ENCODE measurements around the gene ZNF584.
A peak's percentile ranks its signal among the peaks of the same experiment; 100 is the strongest.

Gene ZNF584

DNA sequence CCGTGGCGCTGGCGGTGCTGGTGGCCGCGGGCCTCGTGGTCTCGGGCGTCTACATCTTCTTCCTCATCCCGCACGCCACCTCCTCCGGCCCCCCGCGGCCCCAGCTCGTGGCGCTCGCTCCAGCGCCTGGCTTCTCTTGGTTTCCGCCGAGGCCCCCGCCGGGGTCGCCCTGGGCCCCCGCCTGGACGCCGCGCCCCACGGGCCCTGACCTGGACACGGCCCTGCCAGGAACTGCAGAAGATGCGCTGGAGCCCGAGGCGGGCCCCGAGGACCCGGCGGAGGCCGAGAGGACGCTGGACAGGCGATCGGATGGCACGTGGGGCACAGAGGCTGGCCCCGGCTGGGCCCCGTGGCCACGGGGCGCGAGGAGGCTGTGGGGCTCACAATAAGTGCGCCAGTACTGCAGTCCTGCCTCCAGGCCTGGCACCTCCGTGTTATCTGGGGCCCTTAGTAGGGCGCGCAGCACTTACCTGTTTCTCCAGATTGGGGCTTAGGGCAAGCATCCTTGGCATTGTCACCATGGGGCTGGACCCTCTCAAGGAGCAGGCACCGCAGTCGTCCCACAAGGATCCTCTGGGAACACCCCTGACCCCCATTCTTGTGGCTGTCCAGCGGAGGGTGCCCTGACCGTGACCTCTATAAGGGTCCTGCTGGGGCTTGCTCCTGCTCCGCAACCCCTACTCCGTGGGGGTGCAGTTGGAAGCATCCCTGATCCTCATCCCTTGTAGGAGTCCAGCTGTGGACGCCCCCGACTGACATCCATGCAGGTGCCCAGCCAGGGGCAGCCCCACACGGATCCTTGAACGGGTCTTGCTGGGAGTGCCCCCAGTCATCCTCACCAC, 11.5 kb upstream of the ZNF584 start:
- Histone ChIP-seq H3K36me3 (ENCODE audit: low read depth) (peaks cover 30% of the 10 kb centered on the region), H3K4me3 (ENCODE audit: severe bottlenecking) (peak overlapping the region; percentile 25)
- TF ChIP-seq, protein P1, sequence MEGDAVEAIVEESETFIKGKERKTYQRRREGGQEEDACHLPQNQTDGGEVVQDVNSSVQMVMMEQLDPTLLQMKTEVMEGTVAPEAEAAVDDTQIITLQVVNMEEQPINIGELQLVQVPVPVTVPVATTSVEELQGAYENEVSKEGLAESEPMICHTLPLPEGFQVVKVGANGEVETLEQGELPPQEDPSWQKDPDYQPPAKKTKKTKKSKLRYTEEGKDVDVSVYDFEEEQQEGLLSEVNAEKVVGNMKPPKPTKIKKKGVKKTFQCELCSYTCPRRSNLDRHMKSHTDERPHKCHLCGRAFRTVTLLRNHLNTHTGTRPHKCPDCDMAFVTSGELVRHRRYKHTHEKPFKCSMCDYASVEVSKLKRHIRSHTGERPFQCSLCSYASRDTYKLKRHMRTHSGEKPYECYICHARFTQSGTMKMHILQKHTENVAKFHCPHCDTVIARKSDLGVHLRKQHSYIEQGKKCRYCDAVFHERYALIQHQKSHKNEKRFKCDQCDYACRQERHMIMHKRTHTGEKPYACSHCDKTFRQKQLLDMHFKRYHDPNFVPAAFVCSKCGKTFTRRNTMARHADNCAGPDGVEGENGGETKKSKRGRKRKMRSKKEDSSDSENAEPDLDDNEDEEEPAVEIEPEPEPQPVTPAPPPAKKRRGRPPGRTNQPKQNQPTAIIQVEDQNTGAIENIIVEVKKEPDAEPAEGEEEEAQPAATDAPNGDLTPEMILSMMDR (IDR thresholded peaks at IDR 0.05; ENCODE audit: poor library complexity, severe bottlenecking), result no peak

DNA sequence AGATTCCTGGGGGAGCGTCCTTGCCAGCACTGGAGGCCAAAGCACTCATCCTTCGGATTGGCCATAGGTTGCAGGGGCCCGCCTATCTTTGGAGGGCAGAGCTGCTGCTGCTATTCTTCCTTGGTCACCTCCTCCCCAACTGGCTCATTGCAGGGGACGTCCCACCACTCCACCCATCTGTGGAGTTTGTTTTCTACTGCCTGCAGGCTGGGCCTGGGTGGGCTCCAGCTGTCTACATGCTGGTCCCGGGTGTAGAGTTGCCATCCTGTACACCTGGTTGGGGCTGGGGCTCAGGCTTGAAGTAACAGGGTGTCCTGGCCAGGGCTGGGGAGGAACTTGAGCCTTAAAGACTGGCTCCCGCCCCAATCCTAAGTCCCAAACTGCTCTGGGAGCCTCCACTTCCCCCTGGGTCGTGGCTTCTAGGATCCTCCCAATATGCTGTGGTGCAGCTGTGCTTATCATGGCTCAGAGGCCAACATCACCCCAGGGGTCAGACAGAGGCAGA, 10.9 kb upstream of the ZNF584 start:
- H3K4me3 ChIP-seq (ENCODE audit: severe bottlenecking), result no peak overlapping the region
- TF ChIP-seq, protein P1 (IDR thresholded peaks at IDR 0.05; ENCODE audit: poor library complexity, severe bottlenecking), result no peak
- DNase-seq (ENCODE audit: low spot score) (peak; percentile 55), ATAC-seq (ENCODE audit: low read depth) (no peak)
- peaks cover 23% of the 10 kb centered on the region for H3K36me3 ChIP-seq (ENCODE audit: low read depth)
- H3K27me3 ChIP-seq (ENCODE audit: insufficient read depth, poor library complexity, severe bottlenecking), result no peaks in the 10 kb centered on the region
- no peaks in the 10 kb centered on the region for H3K9me3 ChIP-seq (ENCODE audit: severe bottlenecking)
- H3K4me1 ChIP-seq (ENCODE audit: insufficient read depth, poor library complexity, severe bottlenecking), result peaks cover 12% of the 10 kb centered on the region
- H3K27ac ChIP-seq (ENCODE audit: poor library complexity, severe bottlenecking), result no peak overlapping the region

More for the DNA sequence above, 11.5 kb upstream of the ZNF584 start:
- peak; percentile 51 for DNase-seq (ENCODE audit: low spot score)
- H3K27me3 ChIP-seq (ENCODE audit: insufficient read depth, poor library complexity, severe bottlenecking), result no peaks in the 10 kb centered on the region
- peak overlapping the region; percentile 64 for H3K27ac ChIP-seq (ENCODE audit: poor library complexity, severe bottlenecking)
- H3K9me3 ChIP-seq (ENCODE audit: severe bottlenecking), result no peaks in the 10 kb centered on the region
- peaks cover 8% of the 10 kb centered on the region for H3K4me1 ChIP-seq (ENCODE audit: insufficient read depth, poor library complexity, severe bottlenecking)
- ATAC-seq (ENCODE audit: low read depth), result no peak

DNA sequence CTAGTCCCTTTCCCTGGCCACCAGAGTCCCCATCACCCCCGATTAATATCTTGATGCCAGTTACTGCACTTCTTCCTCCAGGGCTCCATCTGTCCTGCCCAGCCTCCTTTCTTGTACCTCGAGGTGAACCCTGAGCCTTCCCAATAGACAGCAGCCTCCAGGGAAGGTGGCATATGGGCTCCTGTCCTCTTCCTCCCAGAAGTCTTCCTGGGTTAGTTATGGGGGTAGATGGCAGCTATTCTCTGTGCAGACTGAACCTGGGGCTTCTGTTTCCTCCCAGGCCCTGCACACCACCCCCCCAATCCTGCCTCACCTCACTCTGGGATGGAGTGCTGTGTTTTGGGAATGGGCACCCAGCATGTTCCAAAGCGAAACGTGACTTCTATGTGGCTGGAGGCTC, 10.4 kb upstream of the ZNF584 start:
- DNase-seq (ENCODE audit: low spot score), result no peak

DNA sequence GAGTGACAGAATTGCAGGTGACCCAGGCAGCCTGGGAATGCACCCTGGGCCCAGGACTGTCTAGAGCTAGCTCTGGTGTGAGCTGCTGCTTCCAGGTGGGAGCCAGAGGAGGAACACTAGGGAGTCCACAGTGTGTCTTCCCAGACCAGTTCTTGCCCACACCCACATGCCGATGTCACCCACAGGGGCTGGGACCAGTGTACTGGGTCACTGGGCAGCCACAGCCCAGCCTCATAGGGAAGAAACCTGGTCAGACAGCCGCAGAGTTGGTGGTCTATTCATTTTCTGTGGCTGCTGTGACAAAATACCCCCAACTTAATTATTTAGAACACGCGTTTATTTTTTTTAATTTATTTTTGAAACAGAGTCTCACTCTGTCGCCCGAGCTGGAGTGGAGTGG, 9.9 kb upstream of the ZNF584 start:
- TF ChIP-seq, protein P1 (IDR thresholded peaks at IDR 0.05; ENCODE audit: poor library complexity, severe bottlenecking), result no peak
- H3K27ac ChIP-seq (ENCODE audit: poor library complexity, severe bottlenecking), result no peak overlapping the region
- no peak for ATAC-seq (ENCODE audit: low read depth)
- no peak overlapping the region for H3K4me3 ChIP-seq (ENCODE audit: severe bottlenecking)
- H3K9me3 ChIP-seq (ENCODE audit: severe bottlenecking), result no peaks in the 10 kb centered on the region
- H3K36me3 ChIP-seq (ENCODE audit: low read depth), result peaks cover 13% of the 10 kb centered on the region
- no peaks in the 10 kb centered on the region for H3K27me3 ChIP-seq (ENCODE audit: insufficient read depth, poor library complexity, severe bottlenecking)
- peak; percentile 47 for DNase-seq (ENCODE audit: low spot score)
- H3K4me1 ChIP-seq (ENCODE audit: insufficient read depth, poor library complexity, severe bottlenecking), result peaks cover 12% of the 10 kb centered on the region

More for the DNA sequence above, 10.4 kb upstream of the ZNF584 start:
- H3K27ac ChIP-seq (ENCODE audit: poor library complexity, severe bottlenecking), result no peak overlapping the region
- H3K36me3 ChIP-seq (ENCODE audit: low read depth), result peaks cover 18% of the 10 kb centered on the region
- H3K27me3 ChIP-seq (ENCODE audit: insufficient read depth, poor library complexity, severe bottlenecking), result no peaks in the 10 kb centered on the region
- H3K9me3 ChIP-seq (ENCODE audit: severe bottlenecking), result no peaks in the 10 kb centered on the region
- H3K4me3 ChIP-seq (ENCODE audit: severe bottlenecking), result no peak overlapping the region
- peaks cover 12% of the 10 kb centered on the region for H3K4me1 ChIP-seq (ENCODE audit: insufficient read depth, poor library complexity, severe bottlenecking)
- no peak for ATAC-seq (ENCODE audit: low read depth)
- TF ChIP-seq, protein P1 (IDR thresholded peaks at IDR 0.05; ENCODE audit: poor library complexity, severe bottlenecking), result no peak

DNA sequence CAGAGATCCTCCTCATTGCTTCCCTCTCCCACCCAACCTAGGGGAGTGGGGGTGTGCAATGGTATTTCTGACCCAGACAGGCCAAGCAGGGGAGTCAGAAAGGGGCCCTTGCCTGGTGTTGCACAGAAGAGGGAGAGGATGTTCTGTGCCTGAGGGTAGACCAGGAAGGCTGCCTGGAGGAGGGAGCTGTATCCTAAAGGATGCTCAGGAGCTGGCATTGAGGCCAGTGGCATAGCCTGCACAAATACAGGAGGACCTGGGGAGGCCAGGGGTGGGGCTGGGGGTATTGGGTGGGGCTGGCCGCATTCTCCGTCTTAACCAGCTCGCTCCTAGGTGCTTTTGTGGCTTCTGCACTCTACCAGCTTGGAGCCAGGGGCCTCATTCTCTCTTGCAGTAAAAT, 8.5 kb upstream of the ZNF584 start:
- H3K36me3 ChIP-seq (ENCODE audit: low read depth), result no peaks in the 10 kb centered on the region
- TF ChIP-seq, protein P1 (IDR thresholded peaks at IDR 0.05; ENCODE audit: poor library complexity, severe bottlenecking), result no peak
- H3K4me1 ChIP-seq (ENCODE audit: insufficient read depth, poor library complexity, severe bottlenecking), result peaks cover 8% of the 10 kb centered on the region
- no peaks in the 10 kb centered on the region for H3K27me3 ChIP-seq (ENCODE audit: insufficient read depth, poor library complexity, severe bottlenecking)
- ATAC-seq (ENCODE audit: low read depth), result no peak
- no peak overlapping the region for H3K4me3 ChIP-seq (ENCODE audit: severe bottlenecking)
- no peaks in the 10 kb centered on the region for H3K9me3 ChIP-seq (ENCODE audit: severe bottlenecking)
- H3K27ac ChIP-seq (ENCODE audit: poor library complexity, severe bottlenecking), result peak overlapping the region; percentile 33
- peak; percentile 23 for DNase-seq (ENCODE audit: low spot score)
